HEK293 (cell line): ENCODE measurements around the gene ZNF764.

Experiments
- MYNN ChIP-seq: fragments of 450-650 bp; formaldehyde crosslinking; IDR thresholded peaks from 2 replicates; pipeline ENCODE4 v1.5.1; 2016; ENCODE audit warnings: missing biosample characterization, missing genetic modification characterization, borderline replicate concordance
- REPIN1 ChIP-seq: fragments of 450-650 bp; formaldehyde crosslinking; IDR thresholded peaks from 2 replicates; pipeline ENCODE4 v1.5.1; 2017; ENCODE audit warnings: missing biosample characterization, missing genetic modification characterization, low read depth
- ZBTB7A ChIP-seq: fragments of 450-650 bp; formaldehyde crosslinking; IDR thresholded peaks from 2 replicates; pipeline ENCODE4 v1.5.1; 2016; ENCODE audit warnings: low read depth, missing biosample characterization, missing genetic modification characterization
- ZNF138 ChIP-seq: fragments of 450-650 bp; formaldehyde crosslinking; IDR thresholded peaks from 2 replicates; pipeline ENCODE4 v1.5.1; 2016; ENCODE audit warnings: missing biosample characterization, missing genetic modification characterization, borderline replicate concordance
- ZNF174 ChIP-seq: fragments of 450-650 bp; formaldehyde crosslinking; IDR thresholded peaks from 2 replicates; pipeline ENCODE4 v1.5.0; 2017; ENCODE audit warnings: missing biosample characterization, mild to moderate bottlenecking, missing genetic modification characterization
- ZNF18 ChIP-seq: fragments of 450-650 bp; formaldehyde crosslinking; IDR thresholded peaks from 2 replicates; pipeline ENCODE4 v1.5.1; 2016; ENCODE audit warnings: missing biosample characterization, missing genetic modification characterization
- ZNF610 ChIP-seq: fragments of 450-650 bp; formaldehyde crosslinking; IDR thresholded peaks from 2 replicates; pipeline ENCODE4 v1.5.1; 2016; ENCODE audit warnings: missing biosample characterization, missing genetic modification characterization, borderline replicate concordance
- TF ChIP-seq, protein P1 (sequence below): fragments of 450-650 bp; formaldehyde crosslinking; IDR thresholded peaks from 2 replicates; pipeline ENCODE4 v1.5.1; 2016; ENCODE audit warnings: missing biosample characterization, missing genetic modification characterization

- no peak for TF ChIP-seq ZNF18 (tag by site-specific recombination)
- TF ChIP-seq, protein P1, sequence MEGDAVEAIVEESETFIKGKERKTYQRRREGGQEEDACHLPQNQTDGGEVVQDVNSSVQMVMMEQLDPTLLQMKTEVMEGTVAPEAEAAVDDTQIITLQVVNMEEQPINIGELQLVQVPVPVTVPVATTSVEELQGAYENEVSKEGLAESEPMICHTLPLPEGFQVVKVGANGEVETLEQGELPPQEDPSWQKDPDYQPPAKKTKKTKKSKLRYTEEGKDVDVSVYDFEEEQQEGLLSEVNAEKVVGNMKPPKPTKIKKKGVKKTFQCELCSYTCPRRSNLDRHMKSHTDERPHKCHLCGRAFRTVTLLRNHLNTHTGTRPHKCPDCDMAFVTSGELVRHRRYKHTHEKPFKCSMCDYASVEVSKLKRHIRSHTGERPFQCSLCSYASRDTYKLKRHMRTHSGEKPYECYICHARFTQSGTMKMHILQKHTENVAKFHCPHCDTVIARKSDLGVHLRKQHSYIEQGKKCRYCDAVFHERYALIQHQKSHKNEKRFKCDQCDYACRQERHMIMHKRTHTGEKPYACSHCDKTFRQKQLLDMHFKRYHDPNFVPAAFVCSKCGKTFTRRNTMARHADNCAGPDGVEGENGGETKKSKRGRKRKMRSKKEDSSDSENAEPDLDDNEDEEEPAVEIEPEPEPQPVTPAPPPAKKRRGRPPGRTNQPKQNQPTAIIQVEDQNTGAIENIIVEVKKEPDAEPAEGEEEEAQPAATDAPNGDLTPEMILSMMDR = no peak
- no peak for TF ChIP-seq MYNN (tag by site-specific recombination)
- TF ChIP-seq ZNF174 (tag by site-specific recombination) = no peak
- no peak for TF ChIP-seq REPIN1 (tag by site-specific recombination)
- no peak for TF ChIP-seq ZNF138
- TF ChIP-seq ZNF610 (tag by site-specific recombination) = no peak
- no peak for TF ChIP-seq ZBTB7A (tag by site-specific recombination)
These were observed 36.1 kb downstream of the ZNF764 start for GRCh38 chr16:30521873-30522641.
